Breast epithelium (tissue), 4 donors: ENCODE data around the gene RNF220. TPM values are rescaled to one million over a fixed set of nuclear protein-coding genes. Genes with fewer than 3 reads are reported as not detected.

ENCODE experiments used
- DNase-seq, 2 donors: peaks; one replicate each; pipeline ENCODE4 v3.0.0-alpha.2; 2019; ENCODE audit warnings: low spot score in 2 of 2
- H3K27ac ChIP-seq, 2 donors: fragments of 200-600 bp; sonication (generic) in 1 of 2; one replicate each; pipeline ENCODE4 v1.5.1; 2016 to 2019; ENCODE audit warnings: mild to moderate bottlenecking in 1 of 2
- H3K27me3 ChIP-seq, 2 donors: fragments of 200-600 bp; sonication (generic) in 1 of 2; one replicate each; pipeline versions ENCODE4 v1.5.1 to v1.6.0; 2017 to 2019; ENCODE audit warnings: control low read depth in 1 of 2, mild to moderate bottlenecking in 1 of 2
- H3K36me3 ChIP-seq: fragments of 200-600 bp; one replicate; pipeline ENCODE4 v1.5.1; 2019
- H3K4me1 ChIP-seq, 2 donors: fragments of 200-600 bp; sonication (generic); one replicate each; pipeline ENCODE4 v1.5.1; 2016 to 2019; ENCODE audit warnings: control low read depth in 1 of 2
- H3K4me3 ChIP-seq, 3 donors: fragments of 200-600 bp; sonication (generic); 1 replicate in 2 of 3; 2 replicates in 1 of 3; pipeline ENCODE4 v1.5.1; 2016 to 2019; ENCODE audit warnings: mild to moderate bottlenecking in 3 of 3, moderate library complexity in 2 of 3
- H3K9me3 ChIP-seq, 2 donors: fragments of 200-600 bp; sonication (generic) in 1 of 2; one replicate each; pipeline ENCODE4 v1.5.1; 2016 to 2019; ENCODE audit warnings: control low read depth in 1 of 2
- CTCF ChIP-seq, 3 donors: fragments of 450-650 bp; IDR thresholded peaks; one replicate each; pipeline ENCODE4 v1.5.1; 2016 to 2017; ENCODE audit warnings: antibody characterized with exemption in 3 of 3, mild to moderate bottlenecking in 3 of 3, moderate library complexity in 3 of 3
- POLR2A ChIP-seq: fragments of 450-650 bp; IDR thresholded peaks from one replicate; pipeline ENCODE4 v1.6.1; 2016; ENCODE audit warnings: antibody characterized with exemption, mild to moderate bottlenecking, moderate library complexity
- POLR2AphosphoS5 ChIP-seq, 3 donors: sonication (generic); formaldehyde crosslinking; IDR thresholded peaks; one replicate each; pipeline ENCODE4 v1.6.1; 2017; ENCODE audit warnings: antibody characterized with exemption in 3 of 3
- intact Hi-C: fragments of 100-400 bp; cut with DNase I; formaldehyde crosslinking; loops from one replicate; pipeline ENCODE4 v1.15.1; 2023; ENCODE audit warnings: low total_unique reads
- total RNA-seq, 3 donors: library from RNA; depleted of rRNA; stranded (reverse); fragments of >200 nt; gene quantifications; one replicate each; pipeline ENCODE4 v1.1.0, GENCODE V29; 2016

Gene RNF220
- total RNA-seq, 3 donors from 2014 or later, result 90.4 to 110 (median 93.4) TPM

- Histone ChIP-seq H3K4me3 (peak overlapping the region in 2 of 3 donors; percentile 47 to 63), H3K9me3 (no peaks in the 10 kb centered on the region), H3K27me3 (peaks cover 0 to 12% of the 10 kb centered on the region in 2 donors), H3K4me1 (peaks cover 0 to 6% of the 10 kb centered on the region in 2 donors), H3K27ac (no peak overlapping the region), H3K36me3 (no peaks in the 10 kb centered on the region)
- DNase-seq, result no peak
- TF ChIP-seq POLR2AphosphoS5 (IDR thresholded peaks at IDR 0.05), result no peak
- TF ChIP-seq CTCF (IDR thresholded peaks at IDR 0.05), result no peak
- TF ChIP-seq POLR2A, result no peak
- intact Hi-C loops, result no loop called here
Observed at GRCh38 chr1:44616284-44616990, 211.4 kb downstream of the RNF220 start.

- intact Hi-C loops, result no loop called here
- Histone ChIP-seq H3K36me3 (no peaks in the 10 kb centered on the region), H3K27ac (no peak overlapping the region), H3K27me3 (peaks cover 0 to 12% of the 10 kb centered on the region in 2 donors), H3K9me3 (no peaks in the 10 kb centered on the region), H3K4me1 (peaks cover 0 to 6% of the 10 kb centered on the region in 2 donors), H3K4me3 (peak overlapping the region; percentile 36 to 63 (median 47))
- TF ChIP-seq POLR2AphosphoS5 (IDR thresholded peaks at IDR 0.05), result no peak
- no peak for TF ChIP-seq CTCF (IDR thresholded peaks at IDR 0.05)
- no peak for TF ChIP-seq POLR2A
- DNase-seq, result no peak
Observed at GRCh38 chr1:44616991-44617702, 212.1 kb downstream of the RNF220 start.

- Histone ChIP-seq H3K27me3 (peaks cover 0 to 12% of the 10 kb centered on the region in 2 donors), H3K36me3 (no peaks in the 10 kb centered on the region), H3K4me1 (peaks cover 0 to 6% of the 10 kb centered on the region in 2 donors), H3K4me3 (peak overlapping the region in 2 of 3 donors; percentile 36 to 63), H3K9me3 (no peaks in the 10 kb centered on the region), H3K27ac (no peak overlapping the region)
- no peak for DNase-seq
- intact Hi-C loops, result no loop called here
- TF ChIP-seq POLR2AphosphoS5 (IDR thresholded peaks at IDR 0.05) (no peak), CTCF (IDR thresholded peaks at IDR 0.05) (no peak), POLR2A (no peak)
Observed at GRCh38 chr1:44617703-44618029, 212.6 kb downstream of the RNF220 start.

GRCh38 chr1:44619261-44619900 is 214.3 kb downstream of the RNF220 start:
- Histone ChIP-seq H3K27ac (no peak overlapping the region), H3K4me3 (no peak overlapping the region), H3K9me3 (no peaks in the 10 kb centered on the region), H3K27me3 (peaks cover 0 to 12% of the 10 kb centered on the region in 2 donors), H3K36me3 (no peaks in the 10 kb centered on the region), H3K4me1 (peaks cover 0 to 6% of the 10 kb centered on the region in 2 donors)
- DNase-seq, result no peak
- TF ChIP-seq POLR2AphosphoS5 (IDR thresholded peaks at IDR 0.05), result no peak
- no peak for TF ChIP-seq POLR2A
- TF ChIP-seq CTCF (IDR thresholded peaks at IDR 0.05), result no peak
- intact Hi-C loops, result no loop called here

- Histone ChIP-seq H3K27ac (no peak overlapping the region), H3K36me3 (no peaks in the 10 kb centered on the region), H3K4me1 (peaks cover 0 to 6% of the 10 kb centered on the region in 2 donors), H3K9me3 (no peaks in the 10 kb centered on the region), H3K4me3 (no peak overlapping the region), H3K27me3 (peaks cover 0 to 12% of the 10 kb centered on the region in 2 donors)
- intact Hi-C loops, result loop anchor here (1.0 kb wide), 1 partner anchor 8 kb away; no protein-coding TSS in a partner anchor
- DNase-seq, result no peak
- TF ChIP-seq POLR2AphosphoS5 (IDR thresholded peaks at IDR 0.05), result no peak
- no peak for TF ChIP-seq POLR2A
- no peak for TF ChIP-seq CTCF (IDR thresholded peaks at IDR 0.05)
Observed at GRCh38 chr1:44620072-44620471, 215.0 kb downstream of the RNF220 start.
